ENCODE results near the gene PIEZO1.

DNA sequence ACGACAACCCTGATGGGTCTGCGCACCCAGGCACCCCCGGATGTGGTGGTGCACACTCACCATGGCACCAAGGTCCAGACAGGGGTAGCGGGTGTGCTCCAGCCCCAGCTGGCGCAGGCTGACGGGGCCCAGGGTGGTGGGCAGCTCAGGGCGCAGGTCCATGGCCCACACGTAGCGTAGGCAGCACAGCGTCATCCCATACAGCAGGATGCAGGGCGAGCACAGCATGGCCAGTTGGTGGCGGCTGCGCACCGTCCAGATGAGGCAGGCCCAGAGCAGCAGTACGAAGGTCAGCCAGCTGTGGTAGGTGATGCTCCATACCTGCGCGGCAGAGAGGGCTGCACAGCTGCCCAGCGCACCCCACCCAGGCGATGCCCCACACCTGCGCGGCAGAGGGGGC, 48.9 kb downstream of the PIEZO1 start:
- TF ChIP-seq POLR2A (IDR thresholded peaks at IDR 0.05): no peak
- TF ChIP-seq, protein P1, sequence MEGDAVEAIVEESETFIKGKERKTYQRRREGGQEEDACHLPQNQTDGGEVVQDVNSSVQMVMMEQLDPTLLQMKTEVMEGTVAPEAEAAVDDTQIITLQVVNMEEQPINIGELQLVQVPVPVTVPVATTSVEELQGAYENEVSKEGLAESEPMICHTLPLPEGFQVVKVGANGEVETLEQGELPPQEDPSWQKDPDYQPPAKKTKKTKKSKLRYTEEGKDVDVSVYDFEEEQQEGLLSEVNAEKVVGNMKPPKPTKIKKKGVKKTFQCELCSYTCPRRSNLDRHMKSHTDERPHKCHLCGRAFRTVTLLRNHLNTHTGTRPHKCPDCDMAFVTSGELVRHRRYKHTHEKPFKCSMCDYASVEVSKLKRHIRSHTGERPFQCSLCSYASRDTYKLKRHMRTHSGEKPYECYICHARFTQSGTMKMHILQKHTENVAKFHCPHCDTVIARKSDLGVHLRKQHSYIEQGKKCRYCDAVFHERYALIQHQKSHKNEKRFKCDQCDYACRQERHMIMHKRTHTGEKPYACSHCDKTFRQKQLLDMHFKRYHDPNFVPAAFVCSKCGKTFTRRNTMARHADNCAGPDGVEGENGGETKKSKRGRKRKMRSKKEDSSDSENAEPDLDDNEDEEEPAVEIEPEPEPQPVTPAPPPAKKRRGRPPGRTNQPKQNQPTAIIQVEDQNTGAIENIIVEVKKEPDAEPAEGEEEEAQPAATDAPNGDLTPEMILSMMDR (IDR thresholded peaks at IDR 0.05): no peak
